GM12878 (cell line): ENCODE results near the gene DLG4. TPM values are rescaled to one million over a fixed set of nuclear protein-coding genes. Genes with fewer than 3 reads are reported as not detected.

Experiments
- ATAC-seq: fragments of 200-7000 bp; cut with Tn5 transposase; 3 replicates; pipeline ENCODE4 v1.9.1; 2020; ENCODE audit warnings: mild to moderate bottlenecking, moderate library complexity
- BruUV-seq: library from RNA; stranded (reverse); fragments of 400-500 nt; replicated peaks from 2 replicates; lab custom pipeline; 2021; lab: Mats Ljungman, UMichigan
- CTCF ChIA-PET: fragments of 300-600 bp; sonication (Branson Sonifier 250); formaldehyde crosslinking; extraction: SDS; loops from one replicate; lab custom pipeline; 2021; ENCODE audit warnings: inconsistent platforms; lab: Yijun Ruan, JAX
- POLR2A ChIA-PET: fragments of 350-600 bp; formaldehyde crosslinking; extraction: SDS; loops from one replicate; lab custom pipeline; 2021; ENCODE audit warnings: inconsistent platforms; lab: Charles Lee
- RAD21 ChIA-PET: fragments of 300-600 bp; sonication (Branson Sonifier 250); formaldehyde crosslinking; loops from one replicate; lab custom pipeline; 2023; ENCODE audit warnings: antibody characterized with exemption; ENCODE audit not compliant: unreplicated experiment; lab: Charles Lee
- SMC1A ChIA-PET: fragments of 300-600 bp; sonication (Branson Sonifier 250); formaldehyde crosslinking; loops from one replicate; lab custom pipeline; 2023; ENCODE audit not compliant: unreplicated experiment, uncharacterized antibody; lab: Charles Lee
- DNase-seq: peaks from one replicate; pipeline ENCODE4 v3.0.0-alpha.2; 2011; ENCODE audit warnings: low read depth, low spot score
- FAIRE-seq: peaks from 3 replicates; lab custom pipeline; 2011; peaks lifted over from hg19 to GRCh38; lab: Jason Lieb, UNC
- H2AFZ ChIP-seq: 2 replicates; pipeline ENCODE4 v1.6.0; 2011; ENCODE audit warnings: low read depth, low read length, control low read depth; ENCODE audit not compliant: control insufficient read depth
- H3K27ac ChIP-seq: 2 replicates; pipeline ENCODE4 v1.5.1; 2011; ENCODE audit warnings: control low read depth; ENCODE audit not compliant: control insufficient read depth, insufficient read depth
- H3K27me3 ChIP-seq, 2 experiments: replicated peaks in 1 of 2; 2 replicates each; pipeline versions ENCODE4 v1.6.0 to v1.6.1; 2011; ENCODE audit warnings: low read length in 1 of 2; ENCODE audit not compliant: control insufficient read depth in 2 of 2, insufficient read depth in 2 of 2
- H3K36me3 ChIP-seq, 2 experiments: 2 replicates each; pipeline ENCODE4 v1.5.1; 2011; ENCODE audit warnings: low read length in 1 of 2; ENCODE audit not compliant: control insufficient read depth in 2 of 2, insufficient read depth in 2 of 2
- H3K4me1 ChIP-seq: 2 replicates; pipeline ENCODE4 v1.6.1; 2011; ENCODE audit warnings: mild to moderate bottlenecking, low read length, moderate library complexity, mixed read lengths; ENCODE audit not compliant: control insufficient read depth, insufficient read depth
- H3K4me2 ChIP-seq: 2 replicates; pipeline ENCODE4 v1.6.0; 2011; ENCODE audit warnings: control low read depth; ENCODE audit not compliant: control insufficient read depth, insufficient read depth
- H3K4me3 ChIP-seq: fragments of 200-600 bp; sonication (generic); 2 replicates; pipeline ENCODE4 v1.5.1; 2016
- H3K79me2 ChIP-seq: 2 replicates; pipeline ENCODE4 v1.6.0; 2011; ENCODE audit warnings: low read length; ENCODE audit not compliant: control insufficient read depth, insufficient read depth
- H3K9ac ChIP-seq: 2 replicates; pipeline ENCODE4 v1.8.0; 2011; ENCODE audit warnings: low read length, control low read depth, mixed read lengths; ENCODE audit not compliant: control insufficient read depth, insufficient read depth
- H3K9me3 ChIP-seq: replicated peaks from 3 replicates; pipeline ENCODE4 v1.5.1; 2011; ENCODE audit warnings: mild to moderate bottlenecking, low read length; ENCODE audit not compliant: control insufficient read depth, insufficient read depth
- H4K20me1 ChIP-seq: 2 replicates; pipeline ENCODE4 v1.6.0; 2011; ENCODE audit not compliant: control insufficient read depth, insufficient read depth
- ASH2L ChIP-seq: fragments of 300-600, 200-600 bp; sonication (generic); IDR thresholded peaks from 2 replicates; pipeline ENCODE4 v1.6.1; 2017; ENCODE audit warnings: low read depth, mild to moderate bottlenecking, borderline replicate concordance
- BMI1 ChIP-seq: fragments of 450-650 bp; IDR thresholded peaks from 2 replicates; pipeline ENCODE4 v1.6.1; 2016; ENCODE audit warnings: mild to moderate bottlenecking, moderate library complexity, borderline replicate concordance
- CBFB ChIP-seq: IDR thresholded peaks from 2 replicates; pipeline ENCODE4 v1.6.1; 2016; ENCODE audit warnings: antibody characterized with exemption, low read depth
- ESRRA ChIP-seq: IDR thresholded peaks from 2 replicates; pipeline ENCODE4 v1.6.1; 2012; ENCODE audit warnings: mild to moderate bottlenecking, low read length, improper control_type of control experiment
- IRF5 ChIP-seq: fragments of 450-650 bp; IDR thresholded peaks from 2 replicates; pipeline ENCODE4 v1.6.1; 2017; ENCODE audit warnings: borderline replicate concordance
- MLLT1 ChIP-seq: fragments of 450-650 bp; IDR thresholded peaks from 2 replicates; pipeline ENCODE4 v1.6.1; 2016; ENCODE audit warnings: mild to moderate bottlenecking
- RB1 ChIP-seq: fragments of 450-650 bp; formaldehyde crosslinking; IDR thresholded peaks from 2 replicates; pipeline ENCODE4 v1.6.1; 2017; ENCODE audit warnings: mild to moderate bottlenecking, borderline replicate concordance
- SMARCA5 ChIP-seq: fragments of 450-650 bp; IDR thresholded peaks from 2 replicates; pipeline ENCODE4 v1.6.1; 2017; ENCODE audit warnings: mild to moderate bottlenecking
- YY1 ChIP-seq: IDR thresholded peaks from 2 replicates; pipeline ENCODE4 v1.6.1; 2011; ENCODE audit warnings: low read depth, mild to moderate bottlenecking, low read length
- ZNF622 ChIP-seq: fragments of 450-650 bp; IDR thresholded peaks from 2 replicates; pipeline ENCODE4 v1.6.1; 2017; ENCODE audit warnings: mild to moderate bottlenecking, inconsistent platforms
- WGBS: methylation state at CpG from one replicate; pipeline ENCODE4 v1.1.6; 2016; ENCODE audit warnings: low lambda C conversion rate; ENCODE audit not compliant: insufficient replicate concordance, insufficient coverage; ENCODE audit errors: missing lambda C conversion rate; 5-methylcytosine and 5-hydroxymethylcytosine counted together
- in situ Hi-C: fragments of 300-500 bp; cut with MboI; formaldehyde crosslinking; loops from 9 replicates; pipeline ENCODE4 v1.14.3; 2018; ENCODE audit warnings: mixed read lengths
- intact Hi-C: fragments of 100-400 bp; cut with micrococcal nuclease; formaldehyde crosslinking; loops from one replicate; pipeline ENCODE4 v1.14.2; 2022; ENCODE audit not compliant: unreplicated experiment
- polyA plus RNA-seq, 11 experiments: library from polyadenylated mRNA; depleted of rRNA in 4 of 11; unstranded in 6 of 11; stranded (reverse) in 5 of 11; fragments of >200 nt; fragmentation: Nextera tagmentation in 4 of 11; fragmentation: Illumina TruSeq in 1 of 11; extraction: Ambion mirVana in 4 of 11; extraction: Trizol in 1 of 11; gene quantifications; 1 replicate in 1 of 11; 2 replicates in 10 of 11; pipeline versions ENCODE4 v1.2.1 to v1.2.3, GENCODE V29; 2011 to 2016; ENCODE audit warnings: inconsistent platforms in 2 of 11, missing spikeins in 2 of 11, low read depth in 1 of 11
- total RNA-seq, 4 experiments: library from RNA; depleted of rRNA in 3 of 4; stranded (reverse); fragments of >200 nt in 3 of 4; fragmentation: Illumina TruSeq in 1 of 4; extraction: Trizol in 1 of 4; gene quantifications; 2 replicates each; pipeline versions ENCODE4 v1.2.1 to v1.2.3, GENCODE V29; 2013 to 2021

DLG4 gene
- total and polyA plus RNA-seq, 10 of the 15 experiments (the other 5 are each of a cell fraction or from before 2014, with no cell fraction given): 0.07 to 4.1 (median 1.3) TPM

GRCh38 chr17:7144213-7144612 lies 75.4 kb downstream of the DLG4 start (continued):
- TF ChIP-seq ZNF622: no peak
- no peak for TF ChIP-seq BMI1
- no peak for TF ChIP-seq IRF5
- TF ChIP-seq YY1: no peak
- no peak for TF ChIP-seq MLLT1

- H3K9ac ChIP-seq: no peak overlapping the region
- H3K4me1 ChIP-seq: no peaks in the 10 kb centered on the region
- no peaks in the 10 kb centered on the region for H4K20me1 ChIP-seq
- FAIRE-seq (no peak), ATAC-seq (no peak), DNase-seq (no peak)
- no peak overlapping the region for H3K4me2 ChIP-seq
- TF ChIP-seq ASH2L (no peak), ESRRA (no peak), SMARCA5 (no peak), RB1 (no peak), CBFB (no peak)
- no peak overlapping the region for H2AFZ ChIP-seq
- intact Hi-C loops: no loop called here
- ChIA-PET POLR2A (no interaction called here), CTCF (interaction anchor here (1.3 to 12.7 kb wide), 3 partner anchors 35 to 900 kb away, joined by 3 to 590 read pairs (median 5); partner anchors contain the start of gene SLC16A11), SMC1A (interaction anchor here (0.9 to 11.2 kb wide), 2 partner anchors 9 to 92 kb away, joined by 3 to 356 read pairs; partner anchors contain the start of gene SLC16A11), RAD21 (no interaction called here)
- H3K36me3 ChIP-seq: no peaks in the 10 kb centered on the region
- 31% methylated on average over 10 of the region's 10 CpGs for WGBS
- in situ Hi-C loops: no loop called here
- H3K4me3 ChIP-seq: no peak overlapping the region
- BruUV-seq: no TSS peak
- H3K27ac ChIP-seq: no peak overlapping the region
- H3K9me3 ChIP-seq: no peaks in the 10 kb centered on the region
- no peaks in the 10 kb centered on the region for H3K79me2 ChIP-seq
- H3K27me3 ChIP-seq: peaks cover 0 to 3% of the 10 kb centered on the region in 2 experiments; a peak in 2 of 4 replicates
Measured at GRCh38 chr17:7141824-7142223, 77.8 kb downstream of the DLG4 start.
